Liver (tissue), 9 donors: Measurements from ENCODE around the gene LRIT2. TPM values are rescaled to one million over a fixed set of nuclear protein-coding genes. Genes with fewer than 3 reads are reported as not detected.

Experiments used
- DNase-seq: peaks from one replicate; pipeline ENCODE4 v3.0.0-alpha.2; 2017; ENCODE audit warnings: low spot score
- H3K27ac ChIP-seq, 2 donors: one replicate each; pipeline ENCODE4 v1.7.0; 2013; ENCODE audit warnings: inconsistent platforms in 2 of 2, low read length in 2 of 2, control low read depth in 1 of 2, low read depth in 1 of 2, mild to moderate bottlenecking in 1 of 2
- H3K27me3 ChIP-seq, 4 donors: one replicate each; pipeline versions ENCODE4 v1.6.1 to v1.7.0; 2013; ENCODE audit warnings: low read length in 3 of 4, inconsistent platforms in 1 of 4, mild to moderate bottlenecking in 1 of 4, moderate library complexity in 1 of 4; ENCODE audit not compliant: control insufficient read depth in 4 of 4, insufficient read depth in 4 of 4
- H3K36me3 ChIP-seq, 4 donors: one replicate each; pipeline versions ENCODE4 v1.6.1 to v1.7.0; 2013; ENCODE audit warnings: low read length in 3 of 4, mild to moderate bottlenecking in 3 of 4, low read depth in 1 of 4, moderate library complexity in 1 of 4; ENCODE audit not compliant: control insufficient read depth in 4 of 4, insufficient read depth in 3 of 4
- H3K4me1 ChIP-seq, 4 donors: one replicate each; pipeline versions ENCODE4 v1.6.1 to v1.7.0; 2013; ENCODE audit warnings: low read length in 3 of 4, mild to moderate bottlenecking in 3 of 4, moderate library complexity in 1 of 4; ENCODE audit not compliant: control insufficient read depth in 4 of 4, insufficient read depth in 4 of 4
- H3K4me3 ChIP-seq, 3 donors: one replicate each; pipeline versions ENCODE4 v1.6.1 to v1.7.0; 2013; ENCODE audit warnings: low read length in 3 of 3, control low read depth in 1 of 3, low read depth in 1 of 3, mild to moderate bottlenecking in 1 of 3
- H3K9ac ChIP-seq, 2 donors: one replicate each; pipeline ENCODE4 v1.7.0; 2013; ENCODE audit warnings: low read length in 2 of 2, mild to moderate bottlenecking in 2 of 2, moderate library complexity in 2 of 2, control low read depth in 1 of 2, low read depth in 1 of 2
- H3K9me3 ChIP-seq, 4 donors: one replicate each; pipeline versions ENCODE4 v1.6.1 to v1.7.0; 2013; ENCODE audit warnings: low read length in 3 of 4; ENCODE audit not compliant: control insufficient read depth in 4 of 4
- ATF3 ChIP-seq: IDR thresholded peaks from 2 replicates; pipeline ENCODE4 v1.6.1; 2016; ENCODE audit warnings: antibody characterized with exemption
- CTCF ChIP-seq: fragments of 150-350 bp; IDR thresholded peaks from 2 replicates; pipeline ENCODE4 v1.5.1; 2017; ENCODE audit warnings: improper control_type of control experiment, low read depth, low read length; ENCODE audit not compliant: missing input control
- EGR1 ChIP-seq, 2 donors: IDR thresholded peaks; 2 replicates each; pipeline ENCODE4 v1.6.1; 2016 to 2018; ENCODE audit warnings: antibody characterized with exemption in 2 of 2, low read depth in 2 of 2
- FOXA1 ChIP-seq: IDR thresholded peaks from 2 replicates; pipeline ENCODE4 v1.6.1; 2016; ENCODE audit warnings: antibody characterized with exemption
- FOXA2 ChIP-seq: IDR thresholded peaks from 2 replicates; pipeline ENCODE4 v1.6.1; 2016; ENCODE audit warnings: antibody characterized with exemption
- GABPA ChIP-seq, 2 donors: IDR thresholded peaks in 1 of 2; conservative IDR thresholded peaks in 1 of 2; 2 replicates each; pipeline ENCODE4 v1.6.1; 2016; ENCODE audit warnings: antibody characterized with exemption in 2 of 2, mild to moderate bottlenecking in 1 of 2, moderate library complexity in 1 of 2
- HNF4A ChIP-seq, 2 donors: conservative IDR thresholded peaks; 2 replicates each; pipeline ENCODE4 v1.6.1; 2016; ENCODE audit warnings: antibody characterized with exemption in 2 of 2, mild to moderate bottlenecking in 2 of 2
- HNF4G ChIP-seq: IDR thresholded peaks from 2 replicates; pipeline ENCODE4 v1.6.1; 2016; ENCODE audit warnings: antibody characterized with exemption
- JUND ChIP-seq, 2 donors: IDR thresholded peaks; 2 replicates each; pipeline ENCODE4 v1.6.1; 2016; ENCODE audit warnings: antibody characterized with exemption in 2 of 2
- MAX ChIP-seq: IDR thresholded peaks from 2 replicates; pipeline ENCODE4 v1.6.1; 2016; ENCODE audit warnings: antibody characterized with exemption
- NR2F2 ChIP-seq: IDR thresholded peaks from 2 replicates; pipeline ENCODE4 v1.6.1; 2016; ENCODE audit warnings: antibody characterized with exemption
- RAD21 ChIP-seq, 2 donors: IDR thresholded peaks; 2 replicates each; pipeline ENCODE4 v1.6.1; 2016; ENCODE audit warnings: antibody characterized with exemption in 2 of 2, mild to moderate bottlenecking in 2 of 2
- REST ChIP-seq: IDR thresholded peaks from 2 replicates; pipeline ENCODE4 v1.6.1; 2016; ENCODE audit warnings: antibody characterized with exemption, mild to moderate bottlenecking
- RXRA ChIP-seq, 2 donors: IDR thresholded peaks; 2 replicates each; pipeline ENCODE4 v1.6.1; 2017 to 2018; ENCODE audit warnings: antibody characterized with exemption in 2 of 2, mild to moderate bottlenecking in 1 of 2
- SP1 ChIP-seq: IDR thresholded peaks from 2 replicates; pipeline ENCODE4 v1.6.1; 2018; ENCODE audit warnings: antibody characterized with exemption, mild to moderate bottlenecking
- TAF1 ChIP-seq: conservative IDR thresholded peaks from 2 replicates; pipeline ENCODE4 v1.6.1; 2016; ENCODE audit warnings: antibody characterized with exemption, mild to moderate bottlenecking
- YY1 ChIP-seq: IDR thresholded peaks from 2 replicates; pipeline ENCODE4 v1.6.1; 2016; ENCODE audit warnings: antibody characterized with exemption, mild to moderate bottlenecking
- ZBTB33 ChIP-seq: IDR thresholded peaks from 2 replicates; pipeline ENCODE4 v1.6.1; 2016; ENCODE audit warnings: antibody characterized with exemption
- WGBS: extraction: QIAGEN DNeasy Blood & Tissue Kit; methylation state at CpG from one replicate; pipeline ENCODE4 v1.1.7; 2013; 5-methylcytosine and 5-hydroxymethylcytosine counted together
- polyA plus RNA-seq, 2 donors: library from polyadenylated mRNA; stranded (reverse) in 1 of 2; unstranded in 1 of 2; fragments of 200-250 nt in 1 of 2; fragments of >200 nt in 1 of 2; fragmentation: Nextera tagmentation in 1 of 2; extraction: Ambion mirVana in 1 of 2; gene quantifications; one replicate each; pipeline versions ENCODE4 v1.2.1 to v1.2.3, GENCODE V29; 2013 to 2015
- total RNA-seq, 2 donors: library from RNA; depleted of rRNA; stranded (reverse); fragments of >200 nt; gene quantifications; one replicate each; pipeline ENCODE4 v1.2.3, GENCODE V29; 2014
- donor health status: healthy.
- donor health status: healthy.
- donor health status: healthy.
- donor health status: healthy.
- donor health status: healthy.

Gene LRIT2
- total and polyA plus RNA-seq, 4 donors = not detected

GRCh38 chr10:84204610-84205009, 20.7 kb downstream of the LRIT2 start:
- Histone ChIP-seq H3K27ac (no peak overlapping the region), H3K36me3 (no peaks in the 10 kb centered on the region), H3K4me1 (no peaks in the 10 kb centered on the region), H3K9me3 (no peaks in the 10 kb centered on the region), H3K4me3 (no peak overlapping the region), H3K9ac (no peak overlapping the region), H3K27me3 (peaks cover 0 to 6% (median 0%) of the 10 kb centered on the region in 4 donors)
- no peak for DNase-seq
- 89% methylated on average over 4 of the region's 4 CpGs for WGBS
- TF ChIP-seq ZBTB33 = no peak
- no peak for TF ChIP-seq MAX
- no peak for TF ChIP-seq ATF3
- no peak for TF ChIP-seq CTCF
- no peak for TF ChIP-seq GABPA (IDR thresholded peaks at IDR 0.05 in 1 of 2, conservative IDR thresholded peaks at IDR 0.05 in 1 of 2)
- TF ChIP-seq RAD21 (IDR thresholded peaks at IDR 0.05) = no peak
- TF ChIP-seq FOXA1 = no peak

- 88% methylated on average over 4 of the region's 4 CpGs for WGBS
- no peaks in the 10 kb centered on the region for H3K9me3 ChIP-seq
- TF ChIP-seq YY1 = no peak
- no peak for TF ChIP-seq FOXA2
- TF ChIP-seq REST = no peak
- no peak for TF ChIP-seq JUND (IDR thresholded peaks at IDR 0.05)
- TF ChIP-seq FOXA1 = no peak
- TF ChIP-seq EGR1 (IDR thresholded peaks at IDR 0.05; ENCODE audit: low read depth in 2 of 2) = no peak
- TF ChIP-seq SP1 = no peak
- no peak for TF ChIP-seq ZBTB33
- TF ChIP-seq ATF3 = no peak
- no peak for TF ChIP-seq HNF4G
- TF ChIP-seq MAX = no peak
- no peak for TF ChIP-seq CTCF
- no peak for TF ChIP-seq HNF4A (conservative IDR thresholded peaks at IDR 0.05)
- TF ChIP-seq RXRA (IDR thresholded peaks at IDR 0.05) = no peak
- no peak for TF ChIP-seq RAD21 (IDR thresholded peaks at IDR 0.05)
- TF ChIP-seq GABPA (IDR thresholded peaks at IDR 0.05 in 1 of 2, conservative IDR thresholded peaks at IDR 0.05 in 1 of 2) = no peak
- no peak for TF ChIP-seq NR2F2
- TF ChIP-seq TAF1 = no peak
- no peaks in the 10 kb centered on the region for H3K36me3 ChIP-seq
- H3K27ac ChIP-seq = no peak overlapping the region
- peaks cover 0 to 6% (median 0%) of the 10 kb centered on the region in 4 donors for H3K27me3 ChIP-seq
- no peak for DNase-seq
- no peaks in the 10 kb centered on the region for H3K4me1 ChIP-seq
- H3K4me3 ChIP-seq = no peak overlapping the region
- H3K9ac ChIP-seq = no peak overlapping the region
Measured at GRCh38 chr10:84204122-84204521, 21.2 kb downstream of the LRIT2 start.
